Neural progenitor cell (in vitro differentiated cells): ENCODE results near the gene PDGFD. TPM values are rescaled to one million over a fixed set of nuclear protein-coding genes. Genes with fewer than 3 reads are reported as not detected.

Source experiments
- DNase-seq: peaks from one replicate; pipeline ENCODE4 v3.0.0-alpha.2; 2016; ENCODE audit warnings: low spot score
- H2AFZ ChIP-seq: fragments of 200-600 bp; sonication (generic); replicated peaks from 2 replicates; pipeline ENCODE4 v1.6.1; 2016; ENCODE audit warnings: antibody characterized with exemption
- H3F3A ChIP-seq: fragments of 200-600 bp; sonication (generic); 2 replicates; pipeline ENCODE4 v1.6.1; 2016; ENCODE audit warnings: antibody characterized with exemption, low read depth
- H3K27ac ChIP-seq: fragments of 200-600 bp; sonication (generic); 2 replicates; pipeline ENCODE4 v1.5.1; 2016; ENCODE audit warnings: mild to moderate bottlenecking
- H3K27me3 ChIP-seq: fragments of 200-600 bp; sonication (generic); 2 replicates; pipeline ENCODE4 v1.6.1; 2016; ENCODE audit warnings: mild to moderate bottlenecking, moderate library complexity
- H3K36me3 ChIP-seq: fragments of 200-600 bp; sonication (generic); 2 replicates; pipeline ENCODE4 v1.5.1; 2016
- H3K4me1 ChIP-seq: fragments of 200-600 bp; sonication (generic); 2 replicates; pipeline ENCODE4 v1.6.1; 2016; ENCODE audit warnings: mixed run types
- H3K4me2 ChIP-seq: fragments of 200-600 bp; sonication (generic); 2 replicates; pipeline ENCODE4 v1.6.1; 2016
- H3K4me3 ChIP-seq: fragments of 200-600 bp; sonication (generic); 2 replicates; pipeline ENCODE4 v1.5.1; 2016
- H3K79me2 ChIP-seq: fragments of 200-600 bp; sonication (generic); 2 replicates; pipeline ENCODE4 v1.6.1; 2016; ENCODE audit warnings: low read depth
- H3K9ac ChIP-seq: fragments of 200-600 bp; sonication (generic); 2 replicates; pipeline ENCODE4 v1.6.1; 2016
- H3K9me3 ChIP-seq: fragments of 200-600 bp; sonication (generic); 2 replicates; pipeline ENCODE4 v1.5.1; 2016; ENCODE audit warnings: low read depth
- H4K20me1 ChIP-seq: fragments of 200-600 bp; sonication (generic); 2 replicates; pipeline ENCODE4 v1.6.1; 2016; ENCODE audit warnings: low read depth
- H3K27ac Mint-ChIP-seq: 3 replicates; pipeline ENCODE4 v1.8.0; 2021; ENCODE audit warnings: mixed read lengths
- H3K27me3 Mint-ChIP-seq: 2 replicates; pipeline ENCODE4 v1.8.0; 2022; ENCODE audit warnings: low read depth, mild to moderate bottlenecking, inconsistent platforms, moderate library complexity, mixed read lengths; ENCODE audit not compliant: insufficient read depth
- H3K36me3 Mint-ChIP-seq: 3 replicates; pipeline ENCODE4 v1.8.0; 2021; ENCODE audit warnings: mixed read lengths
- H3K4me1 Mint-ChIP-seq: 3 replicates; pipeline ENCODE4 v1.8.0; 2021; ENCODE audit warnings: mixed read lengths
- H3K4me3 Mint-ChIP-seq: 3 replicates; pipeline ENCODE4 v1.8.0; 2021; ENCODE audit warnings: mild to moderate bottlenecking, moderate library complexity, mixed read lengths
- H3K9me3 Mint-ChIP-seq: 3 replicates; pipeline ENCODE4 v1.8.0; 2020; ENCODE audit warnings: mixed read lengths
- EZH2 ChIP-seq: fragments of 200-600 bp; sonication (generic); IDR thresholded peaks from 2 replicates; pipeline ENCODE4 v1.6.1; 2017; ENCODE audit warnings: antibody characterized with exemption, mild to moderate bottlenecking, moderate library complexity
- EZH2phosphoT487 ChIP-seq: fragments of 200-600 bp; sonication (generic); IDR thresholded peaks from 2 replicates; pipeline ENCODE4 v1.6.1; 2017; ENCODE audit warnings: antibody characterized with exemption
- total RNA-seq: library from RNA; depleted of rRNA; stranded (reverse); fragments of >200 nt; gene quantifications from 2 replicates; pipeline ENCODE4 v1.2.3, GENCODE V29; 2015; ENCODE audit warnings: low replicate concordance
- TF ChIP-seq, protein P1 (sequence below): fragments of 200-600 bp; sonication (generic); IDR thresholded peaks from 2 replicates; pipeline ENCODE4 v1.5.1; 2017; ENCODE audit warnings: antibody characterized with exemption, mild to moderate bottlenecking

The PDGFD gene
- total RNA-seq, 1 donor from 2014 or later, result 3.7 TPM

DNA sequence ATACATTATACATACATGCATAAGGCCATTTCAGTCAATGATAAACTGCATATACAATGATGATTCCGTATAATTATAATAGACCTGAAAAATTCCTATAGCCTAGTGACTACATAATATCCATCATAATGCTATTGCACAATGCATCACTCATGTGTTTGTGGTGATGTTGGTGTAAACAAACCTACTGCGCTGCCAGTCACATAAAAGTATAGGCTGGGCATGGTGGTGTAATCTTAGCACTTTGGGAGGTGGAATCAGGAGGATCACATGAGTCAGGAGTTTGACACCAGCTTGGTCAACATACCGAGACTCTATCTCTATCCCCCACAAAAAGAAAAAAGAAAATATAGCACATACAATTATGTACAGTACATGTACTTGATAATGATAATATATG, 291.2 kb downstream of the PDGFD start:
- DNase-seq, result no peak
- H3K9ac ChIP-seq, result no peak overlapping the region
- Mint-ChIP-seq H3K4me1 (no peaks in the 10 kb centered on the region), H3K27ac (no peak overlapping the region), H3K9me3 (no peaks in the 10 kb centered on the region), H3K27me3 (peaks cover 5% of the 10 kb centered on the region), H3K4me3 (no peak overlapping the region), H3K36me3 (no peaks in the 10 kb centered on the region)
- no peaks in the 10 kb centered on the region for H3K79me2 ChIP-seq
- H3F3A ChIP-seq, result no peaks in the 10 kb centered on the region
- H3K27ac ChIP-seq, result no peak overlapping the region
- no peaks in the 10 kb centered on the region for H3K4me1 ChIP-seq
- no peaks in the 10 kb centered on the region for H3K9me3 ChIP-seq
- TF ChIP-seq EZH2phosphoT487 (no peak), EZH2 (no peak)
- TF ChIP-seq, protein P1, sequence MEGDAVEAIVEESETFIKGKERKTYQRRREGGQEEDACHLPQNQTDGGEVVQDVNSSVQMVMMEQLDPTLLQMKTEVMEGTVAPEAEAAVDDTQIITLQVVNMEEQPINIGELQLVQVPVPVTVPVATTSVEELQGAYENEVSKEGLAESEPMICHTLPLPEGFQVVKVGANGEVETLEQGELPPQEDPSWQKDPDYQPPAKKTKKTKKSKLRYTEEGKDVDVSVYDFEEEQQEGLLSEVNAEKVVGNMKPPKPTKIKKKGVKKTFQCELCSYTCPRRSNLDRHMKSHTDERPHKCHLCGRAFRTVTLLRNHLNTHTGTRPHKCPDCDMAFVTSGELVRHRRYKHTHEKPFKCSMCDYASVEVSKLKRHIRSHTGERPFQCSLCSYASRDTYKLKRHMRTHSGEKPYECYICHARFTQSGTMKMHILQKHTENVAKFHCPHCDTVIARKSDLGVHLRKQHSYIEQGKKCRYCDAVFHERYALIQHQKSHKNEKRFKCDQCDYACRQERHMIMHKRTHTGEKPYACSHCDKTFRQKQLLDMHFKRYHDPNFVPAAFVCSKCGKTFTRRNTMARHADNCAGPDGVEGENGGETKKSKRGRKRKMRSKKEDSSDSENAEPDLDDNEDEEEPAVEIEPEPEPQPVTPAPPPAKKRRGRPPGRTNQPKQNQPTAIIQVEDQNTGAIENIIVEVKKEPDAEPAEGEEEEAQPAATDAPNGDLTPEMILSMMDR, result no peak
- H3K4me2 ChIP-seq, result no peak overlapping the region
- H3K27me3 ChIP-seq, result no peaks in the 10 kb centered on the region
- no peak overlapping the region for H2AFZ ChIP-seq
- H4K20me1 ChIP-seq, result no peaks in the 10 kb centered on the region
- H3K4me3 ChIP-seq, result no peak overlapping the region
- H3K36me3 ChIP-seq, result no peaks in the 10 kb centered on the region

DNA sequence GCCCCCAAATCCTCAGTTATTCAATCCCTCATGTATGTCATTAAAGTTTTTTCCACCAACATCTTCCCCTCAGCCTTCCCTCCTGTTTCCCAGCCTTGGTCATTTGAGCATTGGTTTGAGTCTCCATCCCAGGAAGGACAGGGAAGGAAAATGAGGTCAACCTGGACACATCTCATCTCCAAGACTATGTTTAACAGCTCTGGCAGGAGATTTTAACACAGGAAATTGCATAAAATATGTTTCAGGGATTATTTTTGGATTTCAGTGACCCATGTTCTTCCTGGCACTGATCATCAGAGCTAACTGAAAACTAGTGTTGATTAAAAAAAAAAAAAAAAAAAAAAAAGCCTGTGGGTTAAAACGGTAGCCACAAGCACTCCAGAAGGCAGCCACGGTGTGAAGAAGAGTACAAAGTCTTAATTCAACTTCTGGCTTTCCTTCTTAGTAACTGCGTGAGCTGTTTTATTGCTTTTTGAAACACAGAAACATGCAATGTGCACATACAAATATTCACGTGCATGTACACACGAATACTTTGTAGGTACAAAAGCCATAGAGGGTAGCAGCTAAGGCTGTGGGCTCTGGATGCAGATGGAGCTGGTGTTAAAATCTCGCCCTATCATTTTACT, 291.9 kb downstream of the PDGFD start:
- no peaks in the 10 kb centered on the region for H3K36me3 Mint-ChIP-seq
- Histone ChIP-seq H3K4me3 (no peak overlapping the region), H3F3A (no peaks in the 10 kb centered on the region), H3K9ac (no peak overlapping the region), H3K79me2 (no peaks in the 10 kb centered on the region), H2AFZ (no peak overlapping the region), H3K9me3 (no peaks in the 10 kb centered on the region), H3K27me3 (no peaks in the 10 kb centered on the region), H3K36me3 (no peaks in the 10 kb centered on the region), H3K4me2 (no peak overlapping the region), H4K20me1 (no peaks in the 10 kb centered on the region), H3K27ac (no peak overlapping the region), H3K4me1 (no peaks in the 10 kb centered on the region)
- no peaks in the 10 kb centered on the region for H3K9me3 Mint-ChIP-seq
- no peak for DNase-seq
- TF ChIP-seq EZH2 (no peak), EZH2phosphoT487 (no peak)
- TF ChIP-seq, protein P1, result no peak
- no peaks in the 10 kb centered on the region for H3K4me1 Mint-ChIP-seq
- peaks cover 5% of the 10 kb centered on the region for H3K27me3 Mint-ChIP-seq
- no peak overlapping the region for H3K4me3 Mint-ChIP-seq
- no peak overlapping the region for H3K27ac Mint-ChIP-seq

- H3K9me3 Mint-ChIP-seq, result no peaks in the 10 kb centered on the region
- no peak overlapping the region for H3K27ac ChIP-seq
- H3K36me3 Mint-ChIP-seq, result no peaks in the 10 kb centered on the region
- TF ChIP-seq, protein P1, result no peak
- TF ChIP-seq EZH2, result no peak
- TF ChIP-seq EZH2phosphoT487, result no peak
- no peak overlapping the region for H2AFZ ChIP-seq
- no peak overlapping the region for H3K9ac ChIP-seq
- no peak overlapping the region for H3K4me3 ChIP-seq
- peaks cover 5% of the 10 kb centered on the region for H3K27me3 Mint-ChIP-seq
- no peaks in the 10 kb centered on the region for H3K36me3 ChIP-seq
- no peak overlapping the region for H3K4me2 ChIP-seq
- H3K4me3 Mint-ChIP-seq, result no peak overlapping the region
- H3F3A ChIP-seq, result no peaks in the 10 kb centered on the region
- H3K27ac Mint-ChIP-seq, result no peak overlapping the region
- DNase-seq, result no peak
- H3K27me3 ChIP-seq, result no peaks in the 10 kb centered on the region
- no peaks in the 10 kb centered on the region for H3K79me2 ChIP-seq
- no peaks in the 10 kb centered on the region for H3K9me3 ChIP-seq
- no peaks in the 10 kb centered on the region for H3K4me1 ChIP-seq
- no peaks in the 10 kb centered on the region for H3K4me1 Mint-ChIP-seq
- H4K20me1 ChIP-seq, result no peaks in the 10 kb centered on the region
Measured at GRCh38 chr11:103870821-103871309, 293.1 kb downstream of the PDGFD start.
